ENCODE data around the gene GPR17. TPM values are rescaled to one million over a fixed set of nuclear protein-coding genes. Genes with fewer than 3 reads are reported as not detected.

GPR17 gene
- total RNA-seq, 1 donor from 2014 or later = 0.18 TPM

DNA sequence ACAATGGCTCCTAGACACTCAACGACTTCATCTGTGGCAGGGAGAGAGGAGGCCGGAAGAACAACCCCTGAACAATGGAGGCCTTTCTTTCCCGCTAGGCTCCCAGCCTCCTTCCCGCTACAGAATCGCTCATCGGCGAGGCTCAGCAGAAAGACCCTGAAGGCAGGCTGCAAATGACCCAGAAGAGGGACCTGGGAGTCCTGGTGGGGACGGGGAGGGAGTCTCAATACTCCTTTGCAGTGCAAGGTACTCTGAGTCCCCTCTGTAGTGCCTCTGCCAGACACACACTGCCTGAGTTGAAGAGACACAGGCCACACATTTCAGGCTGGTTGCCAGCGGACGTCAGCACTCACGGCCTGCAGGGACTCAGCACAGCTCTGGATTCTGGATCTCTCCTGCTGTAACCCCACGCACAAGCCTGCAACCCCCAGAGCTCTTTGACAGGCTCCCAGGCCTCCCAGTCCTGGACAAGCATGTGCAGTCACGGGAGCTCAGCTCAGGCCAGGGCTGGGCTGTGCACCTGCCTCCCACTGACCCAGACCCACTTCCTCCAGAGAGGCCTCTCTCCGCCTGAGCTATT is 6.1 kb downstream of the GPR17 start:
- intact Hi-C loops (cut with DNase I) = no loop called here
- TF ChIP-seq, protein P1, sequence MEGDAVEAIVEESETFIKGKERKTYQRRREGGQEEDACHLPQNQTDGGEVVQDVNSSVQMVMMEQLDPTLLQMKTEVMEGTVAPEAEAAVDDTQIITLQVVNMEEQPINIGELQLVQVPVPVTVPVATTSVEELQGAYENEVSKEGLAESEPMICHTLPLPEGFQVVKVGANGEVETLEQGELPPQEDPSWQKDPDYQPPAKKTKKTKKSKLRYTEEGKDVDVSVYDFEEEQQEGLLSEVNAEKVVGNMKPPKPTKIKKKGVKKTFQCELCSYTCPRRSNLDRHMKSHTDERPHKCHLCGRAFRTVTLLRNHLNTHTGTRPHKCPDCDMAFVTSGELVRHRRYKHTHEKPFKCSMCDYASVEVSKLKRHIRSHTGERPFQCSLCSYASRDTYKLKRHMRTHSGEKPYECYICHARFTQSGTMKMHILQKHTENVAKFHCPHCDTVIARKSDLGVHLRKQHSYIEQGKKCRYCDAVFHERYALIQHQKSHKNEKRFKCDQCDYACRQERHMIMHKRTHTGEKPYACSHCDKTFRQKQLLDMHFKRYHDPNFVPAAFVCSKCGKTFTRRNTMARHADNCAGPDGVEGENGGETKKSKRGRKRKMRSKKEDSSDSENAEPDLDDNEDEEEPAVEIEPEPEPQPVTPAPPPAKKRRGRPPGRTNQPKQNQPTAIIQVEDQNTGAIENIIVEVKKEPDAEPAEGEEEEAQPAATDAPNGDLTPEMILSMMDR (IDR thresholded peaks at IDR 0.05) = no peak
- no peaks in the 10 kb centered on the region for H3K27me3 ChIP-seq (ENCODE audit: low read depth)
- no peaks in the 10 kb centered on the region for H3K9me3 ChIP-seq
- peaks cover 37% of the 10 kb centered on the region for H3K36me3 ChIP-seq
- DNase-seq (peak; percentile 49), ATAC-seq (no peak)
- peaks cover 69% of the 10 kb centered on the region for H3K4me1 ChIP-seq
- H3K27ac ChIP-seq = no peak overlapping the region
- no peak overlapping the region for H3K4me3 ChIP-seq

DNA sequence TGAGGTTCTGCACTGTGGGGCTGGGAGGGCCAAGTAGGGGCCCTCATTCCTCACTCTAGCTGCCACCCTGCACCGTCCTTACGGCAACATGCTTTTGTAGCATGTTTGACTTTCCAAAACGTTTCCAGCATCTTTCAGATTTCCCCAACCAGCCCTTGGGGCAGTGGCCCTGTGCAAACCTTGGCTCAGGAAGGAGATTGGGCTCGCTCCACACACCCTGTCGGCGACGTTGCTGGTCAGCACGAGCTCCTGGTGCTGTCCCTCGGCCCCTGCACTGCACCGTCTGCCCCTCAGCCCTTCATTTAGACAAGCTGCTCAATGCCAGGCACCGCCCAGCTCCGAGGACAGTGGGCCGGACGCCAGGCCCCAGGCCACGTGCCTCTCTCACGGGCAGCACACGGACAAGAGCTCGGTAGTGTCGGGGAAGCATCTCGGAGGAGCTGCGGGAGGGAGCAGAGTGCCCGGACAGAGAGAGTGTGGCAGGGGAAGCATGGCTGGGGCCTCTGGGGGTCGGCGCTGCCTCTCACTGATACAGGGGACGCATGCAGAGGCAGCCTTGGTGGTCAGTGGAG is 6.9 kb downstream of the GPR17 start:
- Histone ChIP-seq H3K27me3 (ENCODE audit: low read depth) (no peaks in the 10 kb centered on the region), H3K4me1 (peaks cover 69% of the 10 kb centered on the region), H3K9me3 (no peaks in the 10 kb centered on the region), H3K27ac (peak overlapping the region; percentile 50), H3K36me3 (peaks cover 45% of the 10 kb centered on the region), H3K4me3 (no peak overlapping the region)
- no peak for ATAC-seq
- intact Hi-C loops (cut with DNase I) = no loop called here
- TF ChIP-seq, protein P1 (IDR thresholded peaks at IDR 0.05) = no peak
- DNase-seq = peak; percentile 29

DNA sequence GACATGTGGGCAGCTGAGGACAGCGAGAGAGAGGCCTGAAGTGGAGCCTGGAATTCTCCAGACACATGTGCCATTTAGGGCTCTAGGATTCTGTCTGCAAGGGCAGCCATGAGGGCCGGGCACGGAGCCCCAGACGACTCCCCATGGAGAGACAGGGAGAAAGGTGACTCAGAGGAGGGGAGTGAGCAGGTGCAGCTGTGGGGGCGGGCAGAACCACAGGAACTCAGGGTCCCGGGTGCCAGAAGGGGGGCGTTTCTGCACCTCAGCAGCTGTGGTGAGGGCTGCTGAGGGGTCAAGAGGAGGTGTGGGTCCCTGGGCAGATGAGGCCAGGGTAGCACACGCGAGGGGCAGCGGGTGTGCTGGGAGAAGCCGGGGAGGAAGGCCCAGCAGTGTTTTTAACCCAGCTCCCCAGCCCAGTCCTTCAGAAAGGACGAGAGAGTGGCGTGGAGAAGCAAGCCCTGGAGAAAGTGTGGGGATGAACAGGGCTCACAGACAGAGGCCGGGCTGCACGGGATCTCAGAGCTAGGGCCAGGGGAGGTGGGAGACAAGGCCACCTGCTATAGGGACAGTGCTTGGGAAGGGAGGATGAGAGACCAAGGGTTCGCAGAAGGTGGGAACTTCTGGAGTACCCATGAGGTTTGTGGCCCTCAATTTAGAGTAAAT is 7.6 kb downstream of the GPR17 start:
- H3K27ac ChIP-seq = peak overlapping the region; percentile 50
- peaks cover 46% of the 10 kb centered on the region for H3K36me3 ChIP-seq
- peak; percentile 34 for DNase-seq

DNA sequence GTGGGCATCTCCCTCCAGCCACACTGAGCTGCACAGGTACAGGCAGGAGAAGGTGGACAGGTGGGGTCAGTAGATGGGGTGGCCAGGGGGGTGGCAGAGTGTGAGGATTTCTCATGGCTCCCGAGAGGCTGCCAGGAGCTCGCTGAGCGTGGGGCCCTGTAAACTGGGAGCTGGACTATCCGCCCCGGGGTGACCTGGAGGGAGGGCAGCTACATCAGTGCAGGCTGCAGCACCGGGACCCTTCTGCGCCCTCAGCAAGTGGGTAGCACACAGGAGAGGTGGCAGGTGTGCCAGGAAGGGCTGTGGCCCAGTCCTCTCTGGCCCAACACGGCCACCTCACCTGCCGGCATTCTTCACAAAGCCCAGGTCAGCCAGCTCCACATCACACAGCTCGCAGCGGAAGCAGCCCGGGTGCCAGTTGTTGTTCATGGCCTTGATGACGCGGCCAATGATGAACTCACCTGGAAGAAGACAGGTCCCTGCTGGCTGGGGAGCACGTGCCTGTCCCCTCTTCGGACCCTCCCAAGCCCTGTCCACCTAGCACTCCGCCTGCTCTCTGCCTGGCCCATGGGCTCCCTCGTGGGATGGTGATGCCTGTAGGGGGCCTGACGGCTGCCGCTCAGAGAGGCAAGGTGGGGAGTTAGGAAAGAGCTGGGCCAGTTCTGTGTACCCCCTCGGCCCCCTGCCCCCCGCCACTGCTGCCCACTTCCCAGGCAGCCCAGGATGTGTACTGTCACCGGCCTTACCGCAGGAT is 8.3 kb downstream of the GPR17 start:
- Histone ChIP-seq H3K9me3 (no peaks in the 10 kb centered on the region), H3K36me3 (peaks cover 46% of the 10 kb centered on the region), H3K4me3 (no peak overlapping the region), H3K4me1 (peaks cover 75% of the 10 kb centered on the region), H3K27me3 (ENCODE audit: low read depth) (no peaks in the 10 kb centered on the region), H3K27ac (no peak overlapping the region)
- ATAC-seq (no peak), DNase-seq (peak; percentile 38)
- intact Hi-C loops (cut with DNase I) = no loop called here
- TF ChIP-seq, protein P1 (IDR thresholded peaks at IDR 0.05) = no peak

More for the DNA sequence above, 7.6 kb downstream of the GPR17 start:
- peaks cover 71% of the 10 kb centered on the region for H3K4me1 ChIP-seq
- H3K4me3 ChIP-seq = no peak overlapping the region
- no peak for ATAC-seq
- TF ChIP-seq, protein P1 (IDR thresholded peaks at IDR 0.05) = no peak
- H3K9me3 ChIP-seq = no peaks in the 10 kb centered on the region
- H3K27me3 ChIP-seq (ENCODE audit: low read depth) = no peaks in the 10 kb centered on the region
- intact Hi-C loops (cut with DNase I) = no loop called here

DNA sequence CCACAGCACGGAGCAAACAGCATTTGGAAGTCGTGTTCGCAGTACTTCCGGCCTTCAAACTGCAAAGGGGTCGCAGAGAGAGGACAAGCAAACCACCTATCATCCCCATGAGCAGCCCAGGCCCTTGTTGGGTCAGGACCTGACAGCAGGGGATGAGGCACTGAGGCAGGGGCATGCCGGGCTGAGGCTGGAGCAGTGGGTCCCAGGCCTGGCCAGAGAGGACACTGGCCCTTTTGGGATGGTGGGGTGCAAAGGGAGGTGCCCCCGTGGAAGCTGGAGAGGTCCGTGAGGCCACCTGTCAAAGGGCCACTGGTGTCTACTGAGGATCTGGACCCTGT is 8.9 kb downstream of the GPR17 start:
- DNase-seq (peak; percentile 32), ATAC-seq (no peak)
- intact Hi-C loops (cut with DNase I) = no loop called here
- Histone ChIP-seq H3K36me3 (peaks cover 46% of the 10 kb centered on the region), H3K4me1 (peaks cover 73% of the 10 kb centered on the region), H3K4me3 (no peak overlapping the region), H3K27me3 (ENCODE audit: low read depth) (no peaks in the 10 kb centered on the region), H3K9me3 (no peaks in the 10 kb centered on the region), H3K27ac (peak overlapping the region; percentile 65)
- TF ChIP-seq, protein P1 (IDR thresholded peaks at IDR 0.05) = no peak

Data from lower lobe of right lung (tissue), 2 donors.